KMS-11 (cell line): ENCODE results near the gene CASD1.
A peak's percentile ranks its signal among the peaks of the same experiment; 100 is the strongest.

Experiments used
- H2AFZ ChIP-seq: fragments of 200-600 bp; sonication (generic); 2 replicates; pipeline ENCODE4 v1.6.1; 2016; ENCODE audit warnings: antibody characterized with exemption, mixed run types, low read depth
- H3K27ac ChIP-seq: fragments of 200-600 bp; sonication (generic); 2 replicates; pipeline ENCODE4 v1.6.1; 2016; ENCODE audit warnings: mild to moderate bottlenecking, mixed run types
- H3K27me3 ChIP-seq: fragments of 200-600 bp; sonication (generic); 2 replicates; pipeline ENCODE4 v1.6.1; 2017; ENCODE audit warnings: mild to moderate bottlenecking, low read depth, mixed run types, moderate library complexity; ENCODE audit not compliant: insufficient read depth
- H3K36me3 ChIP-seq: fragments of 200-600 bp; sonication (generic); 2 replicates; pipeline ENCODE4 v1.6.1; 2017; ENCODE audit warnings: mild to moderate bottlenecking, mixed run types; ENCODE audit not compliant: insufficient read depth
- H3K4me1 ChIP-seq: fragments of 200-600 bp; sonication (generic); 2 replicates; pipeline ENCODE4 v1.6.1; 2016; ENCODE audit warnings: mild to moderate bottlenecking, low read depth, mixed run types; ENCODE audit not compliant: poor library complexity, severe bottlenecking
- H3K4me2 ChIP-seq: fragments of 200-600 bp; sonication (generic); 2 replicates; pipeline ENCODE4 v1.7.0; 2016; ENCODE audit warnings: mild to moderate bottlenecking, mixed run types
- H3K4me3 ChIP-seq: fragments of 200-600 bp; sonication (generic); IDR thresholded peaks from 2 replicates; pipeline ENCODE4 v1.6.1; 2017; ENCODE audit warnings: low read depth, low read length, mixed read lengths; ENCODE audit not compliant: insufficient read depth
- H3K79me2 ChIP-seq: fragments of 200-600 bp; sonication (generic); 2 replicates; pipeline ENCODE4 v1.6.1; 2016; ENCODE audit warnings: low read depth, mixed run types; ENCODE audit not compliant: insufficient read depth
- H3K9ac ChIP-seq: fragments of 200-600 bp; sonication (generic); 2 replicates; pipeline ENCODE4 v1.6.1; 2016; ENCODE audit warnings: mild to moderate bottlenecking, mixed run types
- H4K20me1 ChIP-seq: fragments of 200-600 bp; sonication (generic); 2 replicates; pipeline ENCODE4 v1.6.1; 2016; ENCODE audit warnings: mild to moderate bottlenecking, mixed run types; ENCODE audit not compliant: insufficient read depth
- CTCF ChIP-seq: fragments of 200-600 bp; sonication (generic); conservative IDR thresholded peaks from 2 replicates; pipeline ENCODE4 v1.6.1; 2017; ENCODE audit warnings: low read depth, mild to moderate bottlenecking, antibody characterized with exemption, low read length, moderate library complexity, mixed read lengths

CASD1 gene

GRCh38 chr7:94509887-94510581, 425 bp downstream of the CASD1 start:
- peaks cover 34% of the 10 kb centered on the region; the same call in 1 of the 2 replicates for H3K79me2 ChIP-seq
- no peak for TF ChIP-seq CTCF

GRCh38 chr7:94510582-94511496, 1.2 kb downstream of the CASD1 start:
- Histone ChIP-seq H3K4me3 (no peak overlapping the region), H2AFZ (peak overlapping the region; percentile 89)

More at GRCh38 chr7:94509887-94510581, 425 bp downstream of the CASD1 start:
- Histone ChIP-seq H3K9ac (peak overlapping the region; percentile 94), H2AFZ (peak overlapping the region; percentile 89), H3K27ac (peak overlapping the region; percentile 87), H3K4me3 (no peak overlapping the region), H3K4me1 (peaks cover 27% of the 10 kb centered on the region), H3K27me3 (no peaks in the 10 kb centered on the region), H3K36me3 (no peaks in the 10 kb centered on the region), H4K20me1 (no peaks in the 10 kb centered on the region), H3K4me2 (peak overlapping the region; percentile 72)

GRCh38 chr7:94511718-94512117, 2.1 kb downstream of the CASD1 start:
- Histone ChIP-seq H3K4me2 (peak overlapping the region; percentile 72), H4K20me1 (no peaks in the 10 kb centered on the region), H3K36me3 (no peaks in the 10 kb centered on the region), H3K27ac (no peak overlapping the region), H3K79me2 (peaks cover 47% of the 10 kb centered on the region; the same call in 1 of the 2 replicates), H3K4me1 (peaks cover 32% of the 10 kb centered on the region), H3K27me3 (no peaks in the 10 kb centered on the region), H3K4me3 (no peak overlapping the region), H3K9ac (no peak overlapping the region), H2AFZ (no peak overlapping the region)
- no peak for TF ChIP-seq CTCF

More at GRCh38 chr7:94510582-94511496, 1.2 kb downstream of the CASD1 start:
- Histone ChIP-seq H3K79me2 (peaks cover 42% of the 10 kb centered on the region; the same call in 1 of the 2 replicates), H3K9ac (peak overlapping the region; percentile 94), H3K36me3 (no peaks in the 10 kb centered on the region), H4K20me1 (no peaks in the 10 kb centered on the region), H3K27me3 (no peaks in the 10 kb centered on the region), H3K4me1 (peaks cover 32% of the 10 kb centered on the region), H3K27ac (peak overlapping the region; percentile 87), H3K4me2 (peak overlapping the region; percentile 72)
- TF ChIP-seq CTCF, result no peak

GRCh38 chr7:94512735-94513564, 3.3 kb downstream of the CASD1 start:
- no peak for TF ChIP-seq CTCF
- no peaks in the 10 kb centered on the region for H3K27me3 ChIP-seq
- H3K9ac ChIP-seq, result no peak overlapping the region
- H3K36me3 ChIP-seq, result no peaks in the 10 kb centered on the region
- H3K27ac ChIP-seq, result no peak overlapping the region
- H3K4me1 ChIP-seq, result peaks cover 32% of the 10 kb centered on the region
- H2AFZ ChIP-seq, result no peak overlapping the region
- H4K20me1 ChIP-seq, result no peaks in the 10 kb centered on the region
- peaks cover 47% of the 10 kb centered on the region; the same call in 1 of the 2 replicates for H3K79me2 ChIP-seq
- H3K4me2 ChIP-seq, result no peak overlapping the region
- no peak overlapping the region for H3K4me3 ChIP-seq
